ENCODE data around the gene ELOVL7.

- TF ChIP-seq, protein P1, sequence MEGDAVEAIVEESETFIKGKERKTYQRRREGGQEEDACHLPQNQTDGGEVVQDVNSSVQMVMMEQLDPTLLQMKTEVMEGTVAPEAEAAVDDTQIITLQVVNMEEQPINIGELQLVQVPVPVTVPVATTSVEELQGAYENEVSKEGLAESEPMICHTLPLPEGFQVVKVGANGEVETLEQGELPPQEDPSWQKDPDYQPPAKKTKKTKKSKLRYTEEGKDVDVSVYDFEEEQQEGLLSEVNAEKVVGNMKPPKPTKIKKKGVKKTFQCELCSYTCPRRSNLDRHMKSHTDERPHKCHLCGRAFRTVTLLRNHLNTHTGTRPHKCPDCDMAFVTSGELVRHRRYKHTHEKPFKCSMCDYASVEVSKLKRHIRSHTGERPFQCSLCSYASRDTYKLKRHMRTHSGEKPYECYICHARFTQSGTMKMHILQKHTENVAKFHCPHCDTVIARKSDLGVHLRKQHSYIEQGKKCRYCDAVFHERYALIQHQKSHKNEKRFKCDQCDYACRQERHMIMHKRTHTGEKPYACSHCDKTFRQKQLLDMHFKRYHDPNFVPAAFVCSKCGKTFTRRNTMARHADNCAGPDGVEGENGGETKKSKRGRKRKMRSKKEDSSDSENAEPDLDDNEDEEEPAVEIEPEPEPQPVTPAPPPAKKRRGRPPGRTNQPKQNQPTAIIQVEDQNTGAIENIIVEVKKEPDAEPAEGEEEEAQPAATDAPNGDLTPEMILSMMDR (IDR thresholded peaks at IDR 0.05), result no peak
- no peak for TF ChIP-seq POLR2A (IDR thresholded peaks at IDR 0.05)
Measured at GRCh38 chr5:60814498-60814897, 29.6 kb downstream of the ELOVL7 start.

Measured in upper lobe of left lung (tissue), 4 donors.